ENCODE measurements around the gene TAT.
"Not testable (repeated sequence)": the region's sequence is repeated elsewhere in the genome, so short reads cannot be mapped to it uniquely, and the experiment has no call there.

Gene TAT

DNA sequence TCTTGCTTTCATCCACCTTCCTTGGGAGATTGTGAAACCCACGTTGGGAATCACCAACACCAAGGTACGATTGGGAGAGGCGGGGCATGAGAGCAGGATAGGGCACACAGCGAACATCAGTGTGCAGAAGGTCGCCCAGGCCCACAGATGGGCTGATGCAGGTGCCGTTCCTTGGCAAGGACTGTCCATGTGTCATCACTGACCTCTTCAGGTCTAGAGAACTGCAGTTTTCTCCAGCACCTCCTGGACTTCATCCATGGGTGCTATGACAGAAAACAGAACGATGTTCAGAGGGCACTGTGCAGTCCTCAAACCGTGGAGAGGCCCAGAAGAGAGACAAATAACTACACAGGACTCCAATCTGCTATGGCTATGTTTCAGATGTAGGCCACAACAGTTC, 23.9 kb upstream of the TAT start:
- H3K4me3 ChIP-seq (ENCODE audit: low read length in 2 of 2), result no peak overlapping the region
- H3K27ac ChIP-seq (ENCODE audit: low read length), result no peak overlapping the region
- H3K9ac ChIP-seq (ENCODE audit: low read length in 2 of 2), result no peak overlapping the region
- no peaks in the 10 kb centered on the region for H3K4me1 ChIP-seq (ENCODE audit: control insufficient read depth, insufficient read depth, low read length)
- H3K36me3 ChIP-seq (ENCODE audit: control insufficient read depth in 2 of 2, insufficient read depth in 2 of 2, low read length in 2 of 2), result no peaks in the 10 kb centered on the region
- no peaks in the 10 kb centered on the region for H3K9me3 ChIP-seq (ENCODE audit: control insufficient read depth in 2 of 2, low read length in 2 of 2)
- no peaks in the 10 kb centered on the region for H3K27me3 ChIP-seq (ENCODE audit: control insufficient read depth in 1 of 2, insufficient read depth in 2 of 2, low read length in 2 of 2)

DNA sequence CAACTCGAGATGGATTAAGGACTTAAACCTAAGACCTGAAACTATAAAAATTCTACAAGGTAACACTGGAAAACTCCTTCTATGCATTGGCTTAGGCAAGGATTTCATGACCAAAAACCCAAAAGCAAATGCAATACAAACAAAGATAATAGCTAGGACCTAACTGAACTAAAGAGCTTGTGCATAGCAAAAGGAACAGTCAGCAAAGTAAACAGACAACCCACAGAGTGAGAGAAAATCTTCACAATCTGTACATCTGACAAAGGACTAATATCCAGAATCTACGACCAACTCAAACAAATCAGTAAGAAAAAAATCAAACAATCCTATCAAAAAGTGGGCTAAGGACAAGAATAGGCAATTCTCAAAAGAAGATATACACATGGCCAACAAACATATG, 21.5 kb upstream of the TAT start:
- not testable (repeated sequence) for H3K9ac ChIP-seq (ENCODE audit: low read length in 2 of 2); H3K9me3 ChIP-seq (ENCODE audit: control insufficient read depth in 2 of 2, low read length in 2 of 2); H3K27me3 ChIP-seq (ENCODE audit: control insufficient read depth in 1 of 2, insufficient read depth in 2 of 2, low read length in 2 of 2); H3K4me3 ChIP-seq (ENCODE audit: low read length in 2 of 2); H3K4me1 ChIP-seq (ENCODE audit: control insufficient read depth, insufficient read depth, low read length); H3K27ac ChIP-seq (ENCODE audit: low read length); H3K36me3 ChIP-seq (ENCODE audit: control insufficient read depth in 2 of 2, insufficient read depth in 2 of 2, low read length in 2 of 2)

DNA sequence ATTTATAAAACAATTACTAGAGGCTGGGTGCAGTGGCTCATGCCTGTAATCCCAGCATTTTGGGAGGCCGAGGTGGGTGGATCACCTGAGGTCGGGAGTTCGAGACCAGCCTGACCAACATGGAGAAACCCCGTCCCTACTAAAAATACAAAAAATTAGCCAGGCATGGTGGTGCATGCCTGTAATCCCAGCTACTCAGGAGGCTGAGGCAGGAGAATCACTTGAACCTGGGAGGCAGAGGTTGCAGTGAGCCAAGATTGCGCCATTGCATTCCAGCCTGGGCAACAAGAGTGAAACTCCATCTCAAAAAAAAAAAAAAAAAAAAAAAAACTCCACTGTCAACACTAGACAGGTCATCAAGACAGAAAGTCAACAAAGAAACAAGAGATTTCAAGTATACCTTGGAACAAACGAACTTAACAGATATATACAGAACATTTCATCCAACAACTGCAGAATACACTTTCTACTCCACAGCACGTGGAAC, 18.5 kb upstream of the TAT start:
- H3K9me3 ChIP-seq (ENCODE audit: control insufficient read depth in 2 of 2, low read length in 2 of 2); H3K4me1 ChIP-seq (ENCODE audit: control insufficient read depth, insufficient read depth, low read length); H3K9ac ChIP-seq (ENCODE audit: low read length in 2 of 2); H3K4me3 ChIP-seq (ENCODE audit: low read length in 2 of 2); H3K36me3 ChIP-seq (ENCODE audit: control insufficient read depth in 2 of 2, insufficient read depth in 2 of 2, low read length in 2 of 2); H3K27ac ChIP-seq (ENCODE audit: low read length); H3K27me3 ChIP-seq (ENCODE audit: control insufficient read depth in 1 of 2, insufficient read depth in 2 of 2, low read length in 2 of 2): not testable (repeated sequence)

DNA sequence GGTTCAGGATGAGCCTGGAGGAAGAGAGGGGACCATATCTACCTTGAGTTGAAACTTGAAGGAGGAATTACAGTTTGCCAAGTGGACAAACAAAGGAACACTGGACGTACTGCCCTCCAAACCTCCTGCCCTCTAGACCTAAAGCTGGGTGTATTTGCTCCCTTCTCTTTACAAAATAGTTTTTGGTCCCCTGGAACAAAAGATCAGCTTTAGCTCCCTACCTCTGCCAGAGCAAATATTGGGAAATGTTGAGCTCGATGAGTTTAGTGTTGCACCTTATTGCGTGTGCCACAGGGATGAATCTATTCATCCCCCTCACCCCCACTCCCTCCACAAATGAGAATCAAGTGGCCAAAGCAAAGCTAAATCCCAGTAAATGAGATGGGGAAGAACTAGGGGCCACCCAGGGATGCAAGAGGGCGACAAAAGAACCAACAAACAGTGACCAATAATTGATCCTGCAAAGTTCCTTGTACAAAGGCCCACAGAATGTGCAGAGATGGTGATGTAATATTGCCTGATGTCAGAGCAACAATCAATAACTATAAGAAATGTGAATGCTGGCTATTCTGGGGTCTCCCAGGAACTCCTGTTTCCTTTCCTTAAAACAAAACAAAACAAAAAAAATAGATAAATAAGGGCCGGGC, 17.2 kb upstream of the TAT start:
- Histone ChIP-seq H3K4me3 (ENCODE audit: low read length in 2 of 2) (no peak overlapping the region), H3K36me3 (ENCODE audit: control insufficient read depth in 2 of 2, insufficient read depth in 2 of 2, low read length in 2 of 2) (no peaks in the 10 kb centered on the region), H3K4me1 (ENCODE audit: control insufficient read depth, insufficient read depth, low read length) (no peaks in the 10 kb centered on the region), H3K27ac (ENCODE audit: low read length) (no peak overlapping the region), H3K27me3 (ENCODE audit: control insufficient read depth in 1 of 2, insufficient read depth in 2 of 2, low read length in 2 of 2) (peaks cover 0 to 2% of the 10 kb centered on the region in 2 donors), H3K9ac (ENCODE audit: low read length in 2 of 2) (no peak overlapping the region), H3K9me3 (ENCODE audit: control insufficient read depth in 2 of 2, low read length in 2 of 2) (no peaks in the 10 kb centered on the region)

DNA sequence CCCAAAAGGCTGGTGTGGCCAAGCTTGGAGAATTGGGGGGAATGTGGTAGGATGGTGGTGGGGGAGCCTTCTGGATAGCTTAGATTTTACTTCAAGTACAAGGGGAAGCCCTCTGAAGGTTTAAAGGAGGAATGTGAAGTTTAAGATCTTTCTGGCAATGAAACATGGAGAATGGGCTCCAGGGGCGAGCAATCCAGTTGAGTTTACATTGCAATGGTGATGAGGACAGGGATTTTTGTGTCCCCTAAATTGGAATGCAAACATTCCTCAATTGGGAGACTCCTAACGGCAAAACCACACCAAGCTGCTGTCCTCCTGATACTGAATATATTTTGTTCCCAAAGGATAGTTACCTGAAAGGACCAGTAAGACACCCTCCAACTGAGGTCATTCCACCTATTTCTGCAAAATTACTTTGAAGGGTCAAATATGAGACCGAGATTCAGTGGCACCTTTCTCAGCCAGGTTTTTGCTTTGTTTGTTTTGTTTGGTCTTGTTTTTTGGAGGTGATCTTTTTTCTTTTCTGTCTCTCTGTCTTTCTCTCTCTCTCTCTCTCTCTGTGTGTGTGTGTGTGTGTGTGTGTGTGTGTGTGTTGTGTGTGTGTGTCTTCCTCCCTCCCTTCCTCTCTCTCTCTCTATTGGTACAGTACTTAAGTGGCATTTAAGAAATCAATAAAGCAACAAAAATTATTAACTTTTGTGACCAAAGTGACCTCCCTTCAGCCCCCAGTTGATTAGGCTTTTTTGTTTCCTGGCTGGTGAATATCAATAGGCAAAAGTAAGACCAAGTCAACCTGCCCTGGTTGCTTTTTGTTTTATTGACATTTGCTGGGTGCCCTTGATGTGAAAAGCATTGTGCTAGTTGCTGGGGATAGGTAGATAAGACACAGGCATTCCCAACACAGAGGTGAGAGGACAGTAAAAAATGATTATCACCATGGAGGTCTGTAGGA, 16.4 kb upstream of the TAT start:
- H3K4me3 ChIP-seq (ENCODE audit: low read length in 2 of 2), result no peak overlapping the region
- no peaks in the 10 kb centered on the region for H3K9me3 ChIP-seq (ENCODE audit: control insufficient read depth in 2 of 2, low read length in 2 of 2)
- H3K27me3 ChIP-seq (ENCODE audit: control insufficient read depth in 1 of 2, insufficient read depth in 2 of 2, low read length in 2 of 2), result peaks cover 0 to 2% of the 10 kb centered on the region in 2 donors
- H3K36me3 ChIP-seq (ENCODE audit: control insufficient read depth in 2 of 2, insufficient read depth in 2 of 2, low read length in 2 of 2), result no peaks in the 10 kb centered on the region
- no peaks in the 10 kb centered on the region for H3K4me1 ChIP-seq (ENCODE audit: control insufficient read depth, insufficient read depth, low read length)
- H3K9ac ChIP-seq (ENCODE audit: low read length in 2 of 2), result no peak overlapping the region
- H3K27ac ChIP-seq (ENCODE audit: low read length), result no peak overlapping the region

DNA sequence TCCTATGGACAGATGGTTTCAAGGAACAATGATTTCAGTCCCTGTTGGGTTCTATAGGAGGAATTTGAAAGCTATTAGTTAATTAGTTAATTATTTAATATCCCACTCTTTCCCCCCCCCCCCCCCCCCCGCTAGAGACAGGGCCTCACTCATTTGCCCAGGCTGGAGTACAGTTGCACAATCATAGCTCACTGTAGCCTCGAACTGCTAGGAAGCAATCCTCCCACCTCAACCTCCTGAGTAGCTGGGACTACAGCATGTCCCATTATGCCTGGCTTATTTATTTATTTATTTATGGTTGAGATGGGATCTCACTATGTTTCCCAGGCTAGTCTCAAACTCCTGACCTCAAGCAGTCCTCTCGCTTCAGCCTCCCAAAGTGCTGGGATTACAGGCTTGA, 15.0 kb upstream of the TAT start:
- H3K27ac ChIP-seq (ENCODE audit: low read length), result no peak overlapping the region
- H3K9ac ChIP-seq (ENCODE audit: low read length in 2 of 2), result no peak overlapping the region
- no peaks in the 10 kb centered on the region for H3K9me3 ChIP-seq (ENCODE audit: control insufficient read depth in 2 of 2, low read length in 2 of 2)
- no peak overlapping the region for H3K4me3 ChIP-seq (ENCODE audit: low read length in 2 of 2)
- no peaks in the 10 kb centered on the region for H3K36me3 ChIP-seq (ENCODE audit: control insufficient read depth in 2 of 2, insufficient read depth in 2 of 2, low read length in 2 of 2)
- H3K4me1 ChIP-seq (ENCODE audit: control insufficient read depth, insufficient read depth, low read length), result no peaks in the 10 kb centered on the region
- H3K27me3 ChIP-seq (ENCODE audit: control insufficient read depth in 1 of 2, insufficient read depth in 2 of 2, low read length in 2 of 2), result peaks cover 0 to 2% of the 10 kb centered on the region in 2 donors

DNA sequence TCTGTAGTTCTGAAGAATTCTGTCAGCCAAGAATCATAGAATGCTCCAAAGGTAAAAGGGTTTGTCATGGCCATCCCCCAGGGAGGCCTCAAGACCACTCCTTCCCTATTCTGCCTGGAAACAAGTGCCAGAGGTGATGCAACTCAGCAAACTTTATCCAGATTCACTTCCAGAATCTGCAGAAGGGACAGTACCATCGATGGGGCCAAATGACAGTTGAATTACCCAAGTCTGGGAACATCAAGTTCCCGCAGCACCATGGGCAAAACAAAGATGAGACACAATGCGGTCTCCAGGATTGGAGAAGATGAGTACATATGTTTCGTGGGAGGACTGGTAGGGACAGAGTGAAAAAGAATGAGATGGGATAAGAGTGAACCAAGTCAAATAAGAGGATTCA, 13.7 kb upstream of the TAT start:
- no peak overlapping the region for H3K9ac ChIP-seq (ENCODE audit: low read length in 2 of 2)
- no peak overlapping the region for H3K4me3 ChIP-seq (ENCODE audit: low read length in 2 of 2)
- H3K27ac ChIP-seq (ENCODE audit: low read length), result no peak overlapping the region
- no peaks in the 10 kb centered on the region for H3K4me1 ChIP-seq (ENCODE audit: control insufficient read depth, insufficient read depth, low read length)
- H3K27me3 ChIP-seq (ENCODE audit: control insufficient read depth in 1 of 2, insufficient read depth in 2 of 2, low read length in 2 of 2), result peaks cover 0 to 2% of the 10 kb centered on the region in 2 donors
- H3K9me3 ChIP-seq (ENCODE audit: control insufficient read depth in 2 of 2, low read length in 2 of 2), result no peaks in the 10 kb centered on the region
- H3K36me3 ChIP-seq (ENCODE audit: control insufficient read depth in 2 of 2, insufficient read depth in 2 of 2, low read length in 2 of 2), result no peaks in the 10 kb centered on the region

DNA sequence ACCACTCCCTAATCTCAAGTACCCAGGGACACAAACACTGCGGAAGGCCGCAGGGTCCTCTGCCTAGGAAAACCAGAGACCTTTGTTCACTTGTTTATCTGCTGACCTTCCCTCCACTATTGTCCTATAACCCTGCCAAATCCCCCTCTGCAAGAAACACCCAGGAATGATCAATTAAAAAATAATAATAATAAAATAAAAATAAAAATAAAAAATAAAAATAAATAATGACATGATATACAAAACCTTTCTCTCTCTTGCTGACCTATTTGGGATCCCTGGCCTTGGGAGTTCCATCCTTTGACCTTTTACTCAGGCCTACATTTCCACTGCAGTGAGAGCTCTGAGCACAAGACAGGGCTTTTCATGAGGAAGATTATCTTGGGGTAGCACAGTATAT, 13.2 kb upstream of the TAT start:
- not testable (repeated sequence) for H3K27ac ChIP-seq (ENCODE audit: low read length); H3K4me3 ChIP-seq (ENCODE audit: low read length in 2 of 2); H3K4me1 ChIP-seq (ENCODE audit: control insufficient read depth, insufficient read depth, low read length); H3K9ac ChIP-seq (ENCODE audit: low read length in 2 of 2); H3K9me3 ChIP-seq (ENCODE audit: control insufficient read depth in 2 of 2, low read length in 2 of 2); H3K27me3 ChIP-seq (ENCODE audit: control insufficient read depth in 1 of 2, insufficient read depth in 2 of 2, low read length in 2 of 2); H3K36me3 ChIP-seq (ENCODE audit: control insufficient read depth in 2 of 2, insufficient read depth in 2 of 2, low read length in 2 of 2)

DNA sequence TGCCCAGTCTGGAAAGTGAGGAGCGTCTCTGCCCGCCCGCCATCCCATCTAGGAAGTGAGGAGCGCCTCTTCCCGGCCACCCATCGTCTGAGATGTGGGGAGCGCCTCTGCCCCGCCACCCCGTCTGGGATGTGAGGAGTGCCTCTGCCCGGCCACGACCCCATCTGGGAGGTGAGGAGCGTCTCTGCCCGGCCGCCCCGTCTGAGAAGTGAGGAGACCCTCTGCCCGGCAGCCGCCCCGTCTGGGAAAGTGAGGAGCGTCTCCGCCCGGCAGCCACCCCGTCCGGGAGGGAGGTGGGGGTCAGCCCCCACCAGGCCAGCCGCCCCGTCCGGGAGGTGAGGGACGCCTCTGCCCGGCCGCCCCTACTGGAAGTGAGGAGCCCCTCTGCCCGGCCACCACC, 12.4 kb upstream of the TAT start:
- not testable (repeated sequence) for H3K27ac ChIP-seq (ENCODE audit: low read length); H3K9ac ChIP-seq (ENCODE audit: low read length in 2 of 2); H3K4me3 ChIP-seq (ENCODE audit: low read length in 2 of 2); H3K9me3 ChIP-seq (ENCODE audit: control insufficient read depth in 2 of 2, low read length in 2 of 2); H3K36me3 ChIP-seq (ENCODE audit: control insufficient read depth in 2 of 2, insufficient read depth in 2 of 2, low read length in 2 of 2); H3K4me1 ChIP-seq (ENCODE audit: control insufficient read depth, insufficient read depth, low read length); H3K27me3 ChIP-seq (ENCODE audit: control insufficient read depth in 1 of 2, insufficient read depth in 2 of 2, low read length in 2 of 2)

DNA sequence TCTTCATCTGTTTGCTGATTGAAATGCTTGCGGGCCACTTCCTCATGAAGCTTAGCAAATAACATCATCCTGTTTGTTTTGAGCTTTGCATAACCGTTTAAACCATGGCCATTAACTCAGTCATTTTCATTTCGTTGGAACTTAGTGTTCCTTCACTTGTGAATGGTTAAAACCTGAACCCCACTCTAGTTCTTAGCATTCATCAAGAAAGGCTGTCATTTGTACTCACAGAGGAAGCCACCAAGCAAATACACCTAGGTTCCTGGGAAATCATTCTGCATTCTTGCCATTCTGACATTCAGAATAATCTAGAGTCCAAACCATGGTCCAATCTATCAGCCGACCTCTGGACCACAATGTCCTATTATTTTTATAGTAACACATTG, 8.4 kb upstream of the TAT start:
- Histone ChIP-seq H3K4me1 (ENCODE audit: control insufficient read depth, insufficient read depth, low read length) (no peaks in the 10 kb centered on the region), H3K36me3 (ENCODE audit: control insufficient read depth in 2 of 2, insufficient read depth in 2 of 2, low read length in 2 of 2) (no peaks in the 10 kb centered on the region), H3K9ac (ENCODE audit: low read length in 2 of 2) (no peak overlapping the region), H3K4me3 (ENCODE audit: low read length in 2 of 2) (no peak overlapping the region), H3K9me3 (ENCODE audit: control insufficient read depth in 2 of 2, low read length in 2 of 2) (no peaks in the 10 kb centered on the region), H3K27ac (ENCODE audit: low read length) (no peak overlapping the region), H3K27me3 (ENCODE audit: control insufficient read depth in 1 of 2, insufficient read depth in 2 of 2, low read length in 2 of 2) (no peaks in the 10 kb centered on the region)
